Hepatocyte (in vitro differentiated cells): ENCODE results near the gene FAM216A.
"Not testable (repeated sequence)": the region's sequence is repeated elsewhere in the genome, so short reads cannot be mapped to it uniquely, and the experiment has no call there.

ENCODE experiments used
- CTCF ChIP-seq: fragments of 200-600 bp; sonication (generic); IDR thresholded peaks from 2 replicates; pipeline ENCODE4 v1.5.1; 2016; ENCODE audit warnings: antibody characterized with exemption, mild to moderate bottlenecking; ENCODE audit not compliant: poor library complexity
- EZH2 ChIP-seq: fragments of 200-600 bp; sonication (generic); IDR thresholded peaks from 2 replicates; pipeline ENCODE4 v1.6.1; 2016; ENCODE audit warnings: antibody characterized with exemption, mild to moderate bottlenecking, borderline replicate concordance

- TF ChIP-seq CTCF, EZH2: not testable (repeated sequence)
Measured at GRCh38 chr12:110518014-110518413, 49.4 kb downstream of the FAM216A start.
